Measurements from ENCODE around the gene WIPF3.

WIPF3 gene

DNA sequence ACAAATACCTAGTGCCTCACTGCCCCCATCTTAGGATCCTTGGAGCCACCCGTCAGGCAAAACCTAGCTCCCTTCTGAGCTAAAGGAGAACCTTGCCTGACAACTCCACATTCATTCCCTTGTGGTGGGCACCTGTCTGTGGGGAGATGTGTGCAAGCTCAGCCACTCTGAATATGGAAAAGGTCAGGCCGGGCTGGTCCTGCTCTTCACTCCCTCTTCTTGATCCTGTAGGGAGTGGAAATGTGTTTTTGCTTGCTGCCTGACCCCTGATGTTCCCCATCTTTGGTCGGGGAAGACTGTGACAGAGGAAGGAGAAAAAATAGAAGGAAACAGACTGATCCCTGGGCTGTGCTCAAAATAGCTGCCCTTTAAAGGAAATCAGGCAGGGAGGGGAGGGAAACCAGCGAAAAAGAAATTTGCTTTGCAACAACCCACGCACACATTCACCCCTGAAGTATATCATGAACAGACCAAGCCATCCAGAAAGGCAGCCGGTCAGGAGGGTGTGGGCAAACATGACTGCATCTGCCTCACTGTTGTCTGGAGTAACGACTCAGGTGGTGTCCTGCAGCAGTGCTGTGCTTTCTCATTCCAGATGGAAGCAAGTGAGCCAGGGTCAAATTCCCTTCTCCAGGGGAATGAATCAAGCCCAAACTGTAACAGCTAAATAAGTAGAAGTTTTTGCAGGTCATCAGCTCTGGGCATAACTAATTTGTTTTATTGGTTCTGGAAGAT is 109.3 kb downstream of the WIPF3 start:
- DNase-seq (ENCODE audit: low read depth in 3 of 3), result no peak

DNA sequence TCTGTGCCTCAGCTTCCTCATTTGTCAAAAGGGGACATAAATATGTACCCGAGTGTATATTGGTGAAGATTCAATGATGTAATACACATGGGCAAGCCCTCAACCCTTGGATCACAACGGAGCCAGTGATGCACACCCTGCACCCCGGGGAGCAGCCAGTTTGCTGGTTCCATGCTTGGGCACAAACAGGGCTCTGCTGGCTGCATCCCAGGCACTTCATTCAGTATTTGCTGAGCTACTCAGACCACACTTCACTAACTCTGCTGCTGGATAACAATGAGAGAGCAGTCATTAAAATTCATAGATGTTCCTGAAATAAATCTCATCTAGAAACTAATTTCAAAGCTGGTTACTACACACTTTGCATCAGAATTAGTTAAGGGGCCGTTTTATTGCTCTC is 111.3 kb downstream of the WIPF3 start:
- no peak for DNase-seq (ENCODE audit: low read depth in 3 of 3)

DNA sequence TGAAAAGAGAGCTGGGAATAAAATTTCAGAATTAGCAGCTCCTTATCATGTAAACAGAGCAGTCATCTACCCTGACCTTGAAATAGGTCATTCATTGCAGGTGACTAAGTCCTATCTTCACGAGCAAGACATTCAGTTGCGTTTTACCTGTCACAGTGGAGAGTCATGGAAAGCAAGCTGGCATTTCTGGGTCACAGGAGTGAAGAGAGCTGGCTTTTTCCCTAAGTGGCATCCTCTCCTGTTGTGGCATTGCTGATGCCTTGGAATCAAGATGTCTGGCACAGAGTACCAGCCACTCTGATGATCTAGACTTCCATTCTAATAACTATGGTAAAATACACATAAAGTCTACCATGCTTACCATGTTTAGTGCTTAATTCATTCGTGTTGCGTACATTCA is 112.5 kb downstream of the WIPF3 start:
- DNase-seq (ENCODE audit: low read depth in 3 of 3), result no peak

DNA sequence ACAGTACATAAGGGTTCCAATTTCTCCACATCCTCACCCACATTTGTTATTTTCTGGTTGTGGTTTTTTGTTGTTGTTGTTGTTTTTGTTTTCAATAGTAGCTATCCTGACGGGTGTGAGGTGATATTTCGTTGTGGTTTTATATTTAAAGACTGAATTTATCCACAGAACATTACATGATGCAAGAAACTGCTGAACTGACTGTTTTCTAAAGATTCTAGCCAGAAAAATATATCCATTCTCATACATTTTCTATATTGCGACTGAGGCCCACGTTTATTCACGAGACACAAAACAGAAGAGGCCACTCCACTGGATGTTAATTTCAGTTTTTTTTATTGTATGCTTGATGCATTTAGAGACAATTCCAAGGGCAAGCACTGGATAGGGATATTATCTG is 113.5 kb downstream of the WIPF3 start:
- DNase-seq (ENCODE audit: low read depth in 3 of 3), result no peak

DNA sequence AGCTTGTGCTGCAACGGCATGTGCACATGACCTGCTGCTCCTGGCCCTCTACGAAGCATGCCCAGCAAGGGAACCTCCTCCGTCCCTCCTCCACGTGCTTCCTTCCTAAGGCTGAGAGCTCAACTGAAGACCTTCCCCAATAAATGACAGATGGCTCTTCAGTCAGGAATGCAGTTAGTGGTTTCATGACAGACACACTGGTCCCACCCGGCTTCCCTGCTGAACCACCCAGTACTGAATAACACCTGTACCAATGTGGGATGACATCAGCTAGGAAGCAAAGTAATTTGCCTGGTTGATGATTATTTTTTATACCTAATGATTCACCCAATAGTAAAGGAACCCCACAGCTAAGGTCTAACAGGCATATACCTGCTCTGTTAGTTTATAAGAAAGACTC is 114.2 kb downstream of the WIPF3 start:
- no peak for DNase-seq (ENCODE audit: low read depth in 3 of 3)

DNA sequence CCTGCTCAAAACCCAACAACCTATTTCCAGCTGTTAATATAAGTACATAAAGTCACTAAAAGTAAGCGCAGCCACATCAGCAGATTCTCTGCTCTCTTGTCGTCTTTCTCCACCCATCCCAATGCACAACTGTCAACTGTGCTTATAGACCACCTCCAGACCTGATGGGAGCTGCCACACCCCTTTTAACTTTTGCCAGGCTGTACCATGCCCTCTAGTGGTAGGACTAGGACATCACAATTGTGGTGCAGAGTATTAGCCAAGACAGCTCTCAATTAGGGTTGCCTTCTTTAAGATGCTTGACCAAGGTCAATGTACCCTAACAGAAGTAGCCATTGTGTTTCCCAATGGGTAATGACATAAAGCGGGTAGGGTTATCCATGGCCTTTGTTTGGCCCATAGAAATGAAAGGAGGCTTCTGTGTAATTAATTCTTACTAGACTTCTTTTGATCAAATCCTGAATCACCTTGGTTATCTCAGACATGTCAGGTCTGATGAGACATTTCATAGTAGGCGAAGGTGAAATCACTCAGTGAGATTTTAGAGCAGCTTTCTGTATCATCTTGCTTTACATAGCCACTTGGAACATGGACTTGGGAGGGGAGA is 115.2 kb downstream of the WIPF3 start:
- DNase-seq (ENCODE audit: low read depth in 3 of 3), result peak; percentile 3 to 7 (median 5)

DNA sequence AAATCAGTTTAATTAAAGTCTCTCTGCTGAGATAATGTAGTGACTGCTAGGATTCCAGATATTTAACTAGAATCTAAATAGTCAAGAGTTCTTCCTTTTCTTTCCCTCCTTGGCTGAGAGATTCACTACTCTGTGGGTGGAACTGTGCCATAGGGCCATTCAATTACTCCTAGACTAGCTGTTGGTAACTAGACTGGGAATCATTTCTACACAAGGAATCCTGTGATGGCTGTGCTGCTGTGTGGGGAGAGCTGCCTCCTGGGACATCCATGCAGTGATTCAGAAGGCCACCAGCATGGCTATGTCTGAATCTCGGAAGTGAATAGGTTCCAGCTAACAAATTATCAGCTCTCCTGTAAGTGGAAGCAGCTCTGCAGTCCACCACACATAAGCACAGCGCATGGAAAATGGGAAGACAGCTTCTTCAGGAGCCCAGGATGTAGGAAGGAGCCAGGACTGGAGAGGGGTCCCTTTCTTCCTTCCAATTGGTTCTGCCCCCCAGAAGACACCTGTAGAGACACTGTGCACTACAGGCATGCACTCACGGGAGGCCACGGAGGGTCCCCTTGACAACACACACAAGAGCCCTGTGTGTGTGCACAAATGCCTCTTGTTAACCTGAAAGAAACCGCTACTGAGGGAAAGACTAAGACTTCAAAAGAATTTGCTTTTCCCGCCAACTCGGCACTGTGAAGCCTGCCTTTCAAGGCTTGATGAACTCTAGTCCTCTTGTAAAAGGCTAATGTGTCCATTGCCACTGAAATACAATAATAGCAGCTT is 116.8 kb downstream of the WIPF3 start:
- no peak for DNase-seq (ENCODE audit: low read depth in 3 of 3)

DNA sequence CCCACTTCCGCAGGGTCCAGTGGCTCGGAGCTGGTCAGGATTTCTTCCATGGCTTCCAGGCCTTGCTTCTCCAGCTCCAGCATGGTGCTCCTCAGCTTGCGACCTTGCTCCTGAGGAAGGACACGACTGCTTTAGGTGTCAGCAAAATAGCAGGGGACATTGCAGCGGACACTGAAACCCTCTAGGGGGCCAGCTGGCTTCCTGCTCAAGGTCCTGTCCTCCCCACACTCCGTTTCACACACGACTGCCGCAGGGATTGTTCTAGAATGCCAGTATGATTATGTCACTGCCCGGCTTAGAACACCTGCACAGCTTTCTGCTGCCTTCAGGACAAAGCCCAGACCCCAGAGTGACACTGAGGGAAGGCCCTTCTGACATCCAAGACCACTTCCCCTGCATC is 117.7 kb downstream of the WIPF3 start:
- no peak for DNase-seq (ENCODE audit: low read depth in 3 of 3)

DNA sequence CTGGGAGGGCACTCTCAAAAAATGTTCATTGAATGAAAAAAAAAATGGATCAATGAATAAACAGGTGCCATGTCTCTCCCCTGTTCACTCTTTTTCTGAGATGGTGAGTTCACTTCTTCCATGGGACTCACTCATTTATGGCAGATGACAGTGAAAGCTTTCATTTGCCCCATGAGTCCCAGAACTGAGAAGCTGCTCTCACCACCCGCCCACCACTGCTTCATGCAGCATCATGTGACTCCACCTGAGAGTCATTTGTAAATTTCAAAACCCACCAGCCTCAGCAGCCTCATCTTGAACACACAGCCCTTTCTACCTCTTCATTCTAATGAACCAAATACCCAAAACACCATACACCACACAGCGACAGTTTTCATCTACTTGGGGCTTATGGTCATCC is 118.4 kb downstream of the WIPF3 start:
- DNase-seq (ENCODE audit: low read depth in 3 of 3), result peak in 2 of 3 donors; percentile 13 to 16

DNA sequence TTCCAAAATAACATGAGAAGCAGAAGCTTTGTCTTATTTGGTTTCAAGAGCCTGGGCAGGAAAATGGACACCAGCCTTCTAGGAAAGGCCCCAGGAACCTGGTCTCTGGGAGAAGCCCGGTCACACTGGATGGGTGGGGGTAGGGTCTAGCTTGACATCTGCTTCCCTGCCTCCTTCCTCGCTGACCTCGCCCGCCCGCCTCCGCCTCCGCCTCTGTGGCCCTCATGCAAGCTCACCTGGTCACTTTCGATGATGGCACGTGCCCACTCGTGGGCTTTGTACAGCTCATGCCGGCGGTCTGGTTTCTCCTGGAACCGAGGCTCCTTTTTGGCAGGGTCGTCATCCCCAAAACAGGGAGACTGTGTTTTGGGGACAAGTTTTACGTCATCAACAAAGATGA is 119.9 kb downstream of the WIPF3 start:
- no peak for DNase-seq (ENCODE audit: low read depth in 3 of 3)

DNA sequence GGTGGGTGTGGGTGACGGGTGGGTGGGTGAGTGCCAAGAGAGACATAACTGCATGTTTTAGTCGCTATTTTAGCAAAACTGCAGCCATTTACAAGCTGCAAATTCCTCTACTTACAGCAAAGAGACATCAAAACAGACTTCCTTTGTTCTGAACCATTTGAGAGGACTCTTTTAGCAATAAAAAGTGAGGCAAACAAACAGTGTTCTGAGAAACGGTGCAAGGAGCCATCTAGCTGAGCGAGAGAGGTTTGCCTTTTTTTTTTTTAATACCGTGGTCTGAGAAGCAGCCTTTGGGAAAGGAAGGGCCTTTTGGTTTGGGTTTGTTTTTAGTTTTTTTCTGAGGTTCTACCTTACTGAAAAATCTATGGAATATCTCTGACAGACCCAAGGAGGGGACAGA is 120.4 kb downstream of the WIPF3 start:
- DNase-seq (ENCODE audit: low read depth in 3 of 3), result no peak

DNA sequence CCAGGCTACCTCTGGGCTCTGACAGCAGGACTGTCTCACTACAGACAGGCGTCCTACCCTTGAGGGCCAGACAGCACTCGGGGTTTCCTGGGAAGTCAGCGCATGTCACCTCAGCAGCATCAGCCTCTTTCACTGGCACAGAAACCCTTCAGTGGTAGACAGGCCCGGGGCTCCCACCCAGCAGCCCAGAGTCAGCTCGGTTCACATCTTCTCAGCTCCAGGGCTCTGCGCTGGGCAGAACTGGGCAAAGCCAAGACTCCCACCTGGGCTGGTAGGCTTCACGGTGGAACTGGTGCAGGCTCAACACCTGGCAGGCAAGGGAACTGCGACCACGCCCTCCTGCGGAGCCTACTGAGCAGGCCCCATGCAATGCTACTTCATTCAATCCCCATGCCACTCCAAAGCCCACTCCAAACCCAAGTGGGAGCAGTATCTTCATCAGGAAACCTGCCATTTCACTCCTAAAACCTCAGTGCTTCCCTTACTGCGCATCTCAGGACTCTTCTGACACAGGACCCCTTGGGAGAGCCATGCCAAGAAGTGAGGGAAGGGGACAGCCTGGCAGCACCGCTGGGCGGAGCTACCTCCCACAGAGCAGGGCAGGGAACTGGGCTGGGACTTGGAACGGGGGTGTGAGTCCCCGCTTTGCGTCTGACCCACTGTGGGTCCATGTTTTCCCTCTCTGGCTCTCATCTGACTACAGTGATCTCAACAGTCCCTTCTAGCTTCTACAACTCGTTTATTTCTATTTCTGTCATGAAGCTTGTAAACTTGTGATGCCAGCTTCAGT is 122.9 kb downstream of the WIPF3 start:
- DNase-seq (ENCODE audit: low read depth in 3 of 3), result no peak

DNA sequence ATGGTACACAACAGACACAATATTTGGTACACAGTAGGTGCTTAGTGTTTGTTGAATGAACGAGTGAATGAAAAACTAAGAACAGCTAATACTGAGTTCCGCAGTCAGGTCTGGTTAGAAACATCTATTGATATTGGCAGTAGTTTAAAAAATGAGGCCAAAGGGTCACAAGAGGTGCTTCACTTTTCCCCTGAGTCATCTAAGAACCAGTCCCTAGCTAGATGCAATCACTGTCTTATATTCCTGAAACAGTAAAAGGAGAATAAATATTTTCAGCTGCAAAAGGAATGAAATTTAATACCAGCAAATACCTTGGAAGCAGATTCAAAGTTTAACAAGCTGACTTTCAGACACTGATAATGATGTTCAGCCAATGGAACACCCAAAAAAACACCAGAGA is 128.8 kb downstream of the WIPF3 start:
- DNase-seq (ENCODE audit: low read depth in 3 of 3), result no peak

DNA sequence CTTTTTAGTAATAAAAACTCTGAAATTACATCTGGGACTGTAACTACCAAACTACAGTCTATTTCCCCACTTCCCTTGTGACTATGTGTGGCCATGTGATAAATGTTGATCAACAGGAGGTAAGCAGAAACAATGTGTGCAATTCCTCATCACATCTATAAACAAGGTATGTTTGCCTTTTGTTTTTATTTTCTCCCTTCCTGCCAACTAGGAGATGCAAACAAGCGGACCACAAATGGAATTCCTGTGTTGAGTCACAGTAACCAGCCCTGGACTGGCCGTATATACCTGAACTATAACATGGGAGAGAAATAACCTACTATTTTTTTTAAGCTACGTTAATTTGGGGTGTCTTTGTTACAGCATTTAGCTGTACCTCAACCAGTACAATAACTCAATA is 130.8 kb downstream of the WIPF3 start:
- DNase-seq (ENCODE audit: low read depth in 3 of 3), result no peak

DNA sequence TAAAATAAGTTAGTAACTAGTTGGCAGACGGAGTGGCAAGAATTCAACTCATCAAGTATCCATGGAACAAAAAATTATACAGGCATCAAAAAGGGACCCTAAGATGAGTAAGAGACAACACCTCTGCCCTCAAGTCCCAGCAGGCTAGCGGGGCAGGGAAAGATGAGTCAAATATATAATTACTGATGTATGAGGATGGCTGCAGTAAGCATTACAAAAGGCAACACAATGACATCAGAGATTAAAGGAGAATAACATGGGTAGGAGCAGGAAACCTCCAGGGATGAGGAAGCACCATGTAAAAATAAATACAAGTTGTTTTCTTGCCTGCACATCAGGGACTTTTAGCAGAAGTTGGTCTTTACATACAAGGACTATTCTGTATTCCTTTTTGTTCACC is 133.9 kb downstream of the WIPF3 start:
- no peak for DNase-seq (ENCODE audit: low read depth in 3 of 3)

DNA sequence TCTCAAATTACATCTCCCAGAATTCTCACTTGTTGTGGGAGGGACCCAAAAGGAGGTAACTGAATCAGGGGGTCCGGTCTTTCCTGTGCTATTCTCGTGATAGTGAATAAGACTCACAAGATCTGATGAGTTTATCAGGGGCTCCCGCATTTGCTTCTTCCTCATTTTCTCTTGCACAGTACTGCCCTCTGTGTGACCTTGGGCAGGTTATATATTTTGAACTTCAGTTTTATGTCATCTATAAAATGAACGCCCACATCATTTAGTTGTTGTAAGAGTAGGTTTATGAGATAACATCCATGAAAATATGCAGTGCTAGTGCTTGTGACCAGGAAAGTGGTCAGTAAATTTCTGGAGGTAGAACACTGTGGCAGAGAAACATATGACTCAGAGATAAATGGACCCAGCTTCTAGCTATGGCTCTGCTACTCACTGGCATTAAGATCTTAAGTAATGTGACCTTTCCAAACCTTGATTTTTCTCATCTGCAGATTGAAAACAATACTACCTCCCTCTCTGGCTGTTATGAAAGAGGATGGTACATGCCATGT is 139.0 kb downstream of the WIPF3 start:
- DNase-seq (ENCODE audit: low read depth in 3 of 3), result no peak

DNA sequence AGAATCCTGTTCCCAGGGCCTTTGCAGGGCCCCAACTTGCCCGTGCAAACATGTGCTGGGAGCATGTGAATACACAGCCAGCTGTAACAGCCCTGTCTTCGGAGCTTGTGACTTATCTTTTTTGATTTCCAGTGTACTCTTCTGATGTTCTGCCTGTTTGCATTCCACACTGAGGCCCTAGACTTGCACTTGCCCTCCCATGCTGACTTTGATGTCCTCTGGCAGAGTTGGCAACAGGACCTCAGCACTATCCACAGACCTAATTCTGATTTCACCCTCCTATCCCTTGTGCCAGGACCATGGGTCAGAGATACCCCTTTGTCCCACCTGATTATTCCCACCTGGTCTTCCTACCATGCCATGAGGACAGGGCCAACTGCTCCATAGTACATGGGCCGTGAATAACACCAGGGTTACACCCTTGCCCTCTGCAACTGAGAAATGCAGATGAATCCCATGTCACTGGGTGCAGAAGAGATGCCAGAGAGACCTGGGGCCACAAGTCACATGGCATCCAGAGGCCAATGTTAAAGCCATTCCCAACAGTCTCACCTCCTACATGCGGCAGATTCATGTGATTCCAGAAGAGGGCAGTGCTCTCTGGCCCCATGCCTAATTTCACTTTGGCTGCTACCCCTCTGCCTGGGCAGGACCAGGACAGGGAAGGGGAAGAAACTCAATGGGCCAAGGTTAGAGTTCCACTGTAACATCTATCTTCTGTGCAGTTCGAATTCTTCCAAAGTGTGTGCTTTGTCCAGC is 140.3 kb downstream of the WIPF3 start:
- DNase-seq (ENCODE audit: low read depth in 3 of 3), result no peak

DNA sequence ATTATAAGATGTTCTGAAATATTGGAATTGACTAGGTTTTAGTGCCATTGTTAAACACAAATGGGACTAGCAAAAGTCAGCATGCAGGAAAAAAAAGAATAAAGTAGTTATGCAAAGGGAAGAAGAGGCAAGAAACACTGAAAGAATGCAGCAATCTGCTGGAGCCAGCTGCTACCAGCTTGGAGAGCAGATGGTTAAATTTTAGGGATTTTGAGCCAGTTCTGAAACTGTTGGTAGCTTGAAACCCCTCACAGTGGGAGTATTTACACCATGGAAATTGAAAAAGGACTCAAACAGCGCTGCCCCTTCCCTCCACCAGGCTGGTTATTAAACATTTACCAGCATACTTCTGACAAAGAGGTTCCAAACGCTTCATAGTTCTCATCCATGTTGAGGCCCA is 142.3 kb downstream of the WIPF3 start:
- no peak for DNase-seq (ENCODE audit: low read depth in 3 of 3)

DNA sequence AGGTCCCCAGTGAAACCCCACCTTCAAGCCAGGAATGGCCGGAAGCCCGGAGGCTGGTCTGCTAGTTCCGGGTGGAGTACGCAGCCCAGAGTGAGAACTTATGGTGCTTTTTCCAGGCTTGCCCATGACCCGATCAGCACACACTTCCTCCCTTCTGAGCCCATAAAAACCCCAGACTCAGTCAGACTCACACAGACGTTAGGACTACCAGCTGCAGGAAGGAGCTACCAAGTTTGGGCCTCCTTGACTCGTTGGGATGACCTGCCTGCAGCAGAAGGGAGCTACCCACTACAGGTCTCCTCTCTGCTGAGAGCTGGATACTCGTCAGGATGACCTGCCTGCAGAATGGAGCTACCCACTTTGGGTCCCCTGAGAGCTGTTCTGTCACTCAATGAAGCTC is 144.2 kb downstream of the WIPF3 start:
- no peak for DNase-seq (ENCODE audit: low read depth in 3 of 3)

DNA sequence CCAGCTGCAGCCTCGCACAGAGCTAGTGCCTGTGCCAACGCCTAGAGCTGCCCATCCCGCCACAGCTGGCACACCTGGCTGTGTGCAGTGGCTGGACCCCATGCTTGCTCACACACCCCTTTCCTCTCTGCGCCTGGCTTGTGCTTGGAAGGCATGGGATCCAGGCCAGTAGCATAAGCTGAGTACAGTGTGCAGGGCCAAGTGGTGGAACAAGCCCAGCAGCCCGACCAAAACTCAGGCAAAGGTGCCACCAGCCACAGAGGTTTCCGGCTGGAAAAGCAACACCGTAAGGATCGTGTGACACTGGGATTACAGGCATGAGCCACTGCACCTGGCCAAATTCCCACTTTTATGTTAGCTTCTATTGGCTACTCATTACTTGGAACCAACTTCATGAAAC is 144.9 kb downstream of the WIPF3 start:
- DNase-seq (ENCODE audit: low read depth in 3 of 3), result no peak

DNA sequence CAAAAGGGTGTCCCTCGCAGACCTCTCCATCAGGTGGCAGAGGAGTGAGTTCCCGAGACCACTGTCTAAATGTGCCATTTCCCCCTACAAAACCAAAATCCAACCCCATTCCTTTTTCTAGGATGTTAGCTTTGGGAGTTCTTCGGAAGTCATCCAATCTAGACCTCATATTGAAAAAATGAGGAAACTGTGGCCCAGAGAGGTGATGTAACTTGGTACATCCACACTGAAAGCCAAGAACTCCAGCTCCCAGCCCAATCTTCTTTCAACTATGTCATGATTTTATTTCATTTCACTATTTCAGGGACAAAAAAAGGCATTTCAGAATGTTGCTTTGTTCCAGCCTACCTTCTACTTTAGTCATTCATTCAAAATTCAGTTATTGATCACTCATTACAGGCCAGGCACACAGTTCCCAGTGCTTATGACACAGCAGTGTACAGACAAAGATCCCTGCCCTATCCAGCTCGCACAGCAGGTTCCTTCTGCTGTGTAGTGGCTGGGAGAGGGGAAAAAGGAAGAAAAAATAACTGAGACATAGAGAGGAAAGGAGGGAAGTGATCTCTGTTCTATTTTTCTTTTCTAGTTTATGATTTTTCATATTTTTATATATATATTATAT is 147.5 kb downstream of the WIPF3 start:
- DNase-seq (ENCODE audit: low read depth in 3 of 3), result no peak

Data from stimulated activated CD4-positive, alpha-beta T cell treated with anti-CD3 and anti-CD28 coated beads, TNF-alpha, amount 100 ng/mL, for 48 hours (primary cell).